Stimulated activated naive CD8-positive, alpha-beta T cell treated with anti-CD3 and anti-CD28 coated beads, Interleukin-15, amount 100 ng/mL, for 72 hours (primary cell): ENCODE measurements around the gene PLEKHJ1.
A peak's percentile ranks its signal among the peaks of the same experiment; 100 is the strongest.
"Not testable (repeated sequence)": the region's sequence is repeated elsewhere in the genome, so short reads cannot be mapped to it uniquely, and the experiment has no call there.

Source experiments
- ATAC-seq: fragments of 150-1000 bp; cut with Tn5 transposase; 2 replicates; pipeline ENCODE4 v1.10.0; 2021; ENCODE audit warnings: mild to moderate bottlenecking, moderate library complexity
- DNase-seq, 2 donors: peaks; one replicate each; pipeline ENCODE4 v3.0.0; 2021 to 2022
- H3K27ac Mint-ChIP-seq, 2 donors: one replicate each; pipeline ENCODE4 v1.8.0; 2022; ENCODE audit warnings: mild to moderate bottlenecking in 2 of 2, mixed read lengths in 2 of 2, moderate library complexity in 2 of 2
- H3K27me3 Mint-ChIP-seq: one replicate; pipeline ENCODE4 v1.8.0; 2022; ENCODE audit warnings: mixed read lengths
- H3K4me1 Mint-ChIP-seq: one replicate; pipeline ENCODE4 v1.8.0; 2022; ENCODE audit warnings: mild to moderate bottlenecking, mixed read lengths
- H3K4me3 Mint-ChIP-seq, 2 donors: one replicate each; pipeline ENCODE4 v1.8.0; 2022; ENCODE audit warnings: mild to moderate bottlenecking in 2 of 2, mixed read lengths in 2 of 2, moderate library complexity in 1 of 2
- H3K9me3 Mint-ChIP-seq, 2 donors: one replicate each; pipeline ENCODE4 v1.8.0; 2022; ENCODE audit warnings: mixed read lengths in 2 of 2

PLEKHJ1 gene, protein sequence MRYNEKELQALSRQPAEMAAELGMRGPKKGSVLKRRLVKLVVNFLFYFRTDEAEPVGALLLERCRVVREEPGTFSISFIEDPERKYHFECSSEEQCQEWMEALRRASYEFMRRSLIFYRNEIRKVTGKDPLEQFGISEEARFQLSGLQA

DNA sequence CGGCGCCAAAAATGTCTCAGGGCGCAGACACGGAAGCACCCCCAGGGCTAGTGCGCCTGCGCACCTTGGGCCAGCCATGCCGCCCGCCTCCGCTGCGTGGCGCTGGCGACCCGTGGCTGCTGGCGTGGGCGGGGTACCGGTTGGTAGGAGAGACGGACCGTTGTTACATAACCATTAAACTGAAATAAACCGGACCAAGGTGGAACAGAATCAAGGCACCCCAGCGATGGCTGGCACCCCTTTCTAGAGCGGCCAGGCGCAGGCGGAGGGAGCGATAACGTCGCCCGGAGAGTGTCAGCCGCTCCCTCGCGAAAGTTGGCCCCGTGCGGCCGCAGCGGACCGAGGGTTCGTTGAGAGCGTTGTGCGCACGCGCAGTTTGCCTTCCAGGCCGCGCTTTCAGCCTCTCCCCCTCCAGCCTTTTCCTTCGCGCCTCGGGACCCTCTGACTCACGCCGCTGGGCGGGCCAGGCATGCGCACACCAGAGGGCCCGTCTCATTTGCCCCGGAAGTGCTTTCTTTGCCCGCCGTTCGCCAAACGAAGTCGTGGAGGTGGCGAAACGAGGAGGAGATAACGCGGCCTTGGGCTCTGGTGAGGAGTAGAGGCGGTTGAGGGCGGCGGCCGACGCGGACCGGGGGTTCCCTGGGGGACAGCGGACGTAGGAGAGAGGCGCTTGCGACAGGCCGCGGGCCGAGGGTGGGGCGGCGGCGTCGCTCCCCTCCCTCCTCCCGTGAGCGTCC, at the start of gene PLEKHJ1, which contains the start of gene SF3A2:
Gene PLEKHJ1 (minus strand): TSS at position 16 of the 737 bp plus-strand sequence. CDS start 81 bp downstream, outside the sequence.
Gene SF3A2 (plus strand): TSS at position 511 of the 737 bp plus-strand sequence. CDS start 6,595 bp downstream, outside the sequence.
- DNase-seq, result peak; percentile 99 to 100
- peak; percentile 89 for ATAC-seq
- H3K9me3 Mint-ChIP-seq, result no peaks in the 10 kb centered on the region
- peak within 1 kb of the TSS; percentile 99 for H3K27ac Mint-ChIP-seq
- H3K27me3 Mint-ChIP-seq, result no peaks in the 10 kb centered on the region
- H3K4me1 Mint-ChIP-seq, result peaks cover 86% of the 10 kb centered on the region
- peak within 1 kb of the TSS; percentile 96 to 99 for H3K4me3 Mint-ChIP-seq

DNA sequence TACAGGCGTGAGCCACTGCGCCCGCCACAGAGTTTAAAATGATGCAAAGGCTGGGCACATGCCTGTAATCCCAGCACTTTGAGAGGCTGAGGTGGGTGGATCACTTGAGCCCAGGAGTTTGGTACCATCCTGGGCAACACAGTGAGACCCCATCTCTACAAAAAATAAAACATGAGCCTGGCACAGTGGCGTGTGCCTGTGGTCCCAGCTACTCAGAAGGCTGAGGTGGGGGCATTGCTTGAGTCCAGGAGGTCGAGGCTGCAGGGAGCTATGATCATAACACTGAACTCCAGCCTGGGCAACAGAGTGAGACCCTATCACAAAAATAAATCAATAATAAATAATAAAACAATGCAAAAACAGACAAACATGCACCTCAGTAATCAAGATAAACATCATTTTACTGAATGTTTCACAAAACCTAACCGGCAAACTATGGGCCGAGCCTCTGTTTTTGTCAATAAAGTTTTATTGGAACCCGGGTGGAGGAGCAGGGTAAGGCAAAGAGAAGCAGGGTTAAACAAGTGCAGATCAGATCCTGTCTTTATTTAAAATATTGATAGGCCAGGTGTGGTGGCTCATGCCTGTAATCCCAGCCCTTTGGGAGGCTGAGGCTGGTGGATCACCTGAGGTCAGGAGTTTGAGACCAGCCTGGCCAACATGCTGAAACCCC, 47.8 kb upstream of the PLEKHJ1 start:
- H3K4me1 Mint-ChIP-seq, result peaks cover 30% of the 10 kb centered on the region
- ATAC-seq, result no peak
- no peak overlapping the region for H3K4me3 Mint-ChIP-seq
- no peak for DNase-seq
- peaks cover 25% of the 10 kb centered on the region for H3K27me3 Mint-ChIP-seq
- H3K27ac Mint-ChIP-seq, result peak overlapping the region in 1 of 2 donors; percentile 27
- no peaks in the 10 kb centered on the region for H3K9me3 Mint-ChIP-seq

DNA sequence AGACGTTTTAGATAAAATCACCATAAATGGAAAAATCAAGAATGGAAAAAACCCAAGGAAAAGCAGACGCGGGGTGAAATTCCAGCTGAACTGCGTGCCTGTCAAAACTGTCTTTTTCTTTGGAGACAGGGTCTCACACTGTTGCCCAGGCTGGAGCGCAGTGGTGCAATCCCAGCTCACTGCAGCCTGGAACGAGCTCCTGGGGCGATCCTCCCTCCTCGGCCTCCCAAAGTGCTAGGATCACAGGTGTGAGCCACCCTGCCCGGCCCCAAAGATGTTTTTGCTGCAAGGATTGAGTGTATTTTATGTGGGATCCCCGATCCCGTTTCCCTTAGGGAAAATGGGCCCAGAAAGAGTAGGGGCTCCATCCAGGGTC, 46.7 kb upstream of the PLEKHJ1 start:
- Mint-ChIP-seq H3K4me3 (peak overlapping the region; percentile 68 to 85), H3K27ac (peak overlapping the region in 1 of 2 donors; percentile 86), H3K4me1 (peaks cover 22% of the 10 kb centered on the region), H3K9me3 (no peaks in the 10 kb centered on the region), H3K27me3 (peaks cover 14% of the 10 kb centered on the region)
- ATAC-seq (no peak), DNase-seq (no peak)

DNA sequence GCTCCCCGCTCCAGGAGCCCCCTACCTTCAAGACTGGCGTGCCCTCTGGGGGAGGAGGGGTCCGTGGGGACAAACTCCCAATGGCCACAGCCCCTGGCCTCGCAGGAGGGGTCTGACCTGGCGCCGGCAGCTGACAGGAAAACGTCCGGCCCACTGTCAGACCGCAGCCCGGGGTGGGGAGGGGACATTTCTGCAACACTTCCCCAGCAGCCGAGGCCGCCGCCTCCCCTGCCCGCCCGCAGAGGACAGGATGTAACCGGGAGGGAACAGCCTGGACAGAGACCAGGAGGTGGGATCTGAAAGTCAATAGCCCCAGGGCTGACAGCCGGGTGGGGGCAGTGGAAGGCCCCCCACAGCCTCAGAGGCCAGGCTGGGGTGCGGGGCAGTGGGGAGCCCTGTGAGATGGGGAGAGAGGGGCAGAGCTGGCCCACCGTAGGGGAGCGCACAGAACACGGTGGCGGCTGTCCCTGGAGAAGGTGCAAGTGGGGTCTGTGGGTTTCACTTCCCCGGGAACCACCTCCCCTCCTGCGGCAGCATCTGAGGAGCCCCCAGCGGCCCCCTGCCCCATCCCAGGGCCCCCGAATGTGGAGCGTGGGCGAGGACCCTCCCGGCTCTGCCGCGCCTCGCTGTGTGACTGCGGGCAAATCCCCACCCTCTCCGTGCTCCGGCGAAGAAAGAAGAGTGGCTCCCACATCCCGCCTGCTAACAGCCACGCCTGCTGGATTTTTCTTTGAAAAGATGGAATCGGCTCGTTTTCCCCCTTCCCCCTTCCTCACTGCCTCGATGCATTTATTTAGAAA, 46.1 kb upstream of the PLEKHJ1 start, which contains the start of gene PEAK3:
Gene PEAK3 (minus strand): TSS at position 114 of the 800 bp plus-strand sequence. CDS start 1,244 bp downstream, outside the sequence.
- peak within 1 kb of the TSS; percentile 68 to 85 for H3K4me3 Mint-ChIP-seq

DNA sequence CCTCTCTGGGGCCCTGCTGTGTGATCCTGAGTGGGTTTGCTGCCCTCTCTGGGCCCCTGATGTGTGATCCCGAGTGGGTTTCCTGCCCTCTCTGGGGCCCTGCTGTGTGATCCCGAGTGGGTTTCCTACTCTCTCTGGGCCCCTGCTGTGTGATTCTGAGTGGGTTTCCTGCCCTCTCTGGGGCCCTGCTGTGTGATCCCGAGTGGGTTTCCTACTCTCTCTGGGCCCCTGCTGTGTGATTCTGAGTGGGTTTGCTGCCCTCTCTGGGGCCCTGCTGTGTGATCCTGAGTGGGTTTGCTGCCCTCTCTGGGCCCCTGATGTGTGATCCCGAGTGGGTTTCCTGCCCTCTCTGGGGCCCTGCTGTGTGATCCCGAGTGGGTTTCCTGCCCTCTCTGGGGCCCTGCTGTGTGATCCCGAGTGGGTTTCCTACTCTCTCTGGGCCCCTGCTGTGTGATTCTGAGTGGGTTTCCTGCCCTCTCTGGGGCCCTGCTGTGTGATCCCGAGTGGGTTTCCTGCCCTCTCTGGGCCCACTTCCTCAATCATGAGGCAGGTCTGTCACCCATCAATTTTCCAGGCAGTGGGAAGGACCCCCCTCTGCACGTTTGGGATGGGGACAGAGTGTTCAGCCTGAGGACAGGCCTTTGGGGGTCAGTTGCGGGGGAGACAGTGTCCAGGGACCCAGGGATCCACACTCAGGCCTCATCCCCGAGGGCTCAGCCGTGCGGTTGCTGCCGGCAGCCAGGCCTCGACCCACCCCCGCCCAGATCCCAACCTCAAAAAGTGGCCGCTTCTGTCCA, 45.3 kb upstream of the PLEKHJ1 start:
- ATAC-seq, H3K9me3 Mint-ChIP-seq, DNase-seq: not testable (repeated sequence)
- Mint-ChIP-seq H3K27me3 (peaks cover 14% of the 10 kb centered on the region), H3K27ac (peak overlapping the region in 1 of 2 donors; percentile 82), H3K4me3 (peak overlapping the region; percentile 48 to 85), H3K4me1 (peaks cover 22% of the 10 kb centered on the region)

More for the DNA sequence above, 46.1 kb upstream of the PLEKHJ1 start, which contains the start of gene PEAK3:
- DNase-seq (peak in 1 of 2 donors; percentile 42), ATAC-seq (peak; percentile 65)
- H3K27ac Mint-ChIP-seq, result peak within 1 kb of the TSS in 1 of 2 donors; percentile 86
- H3K4me1 Mint-ChIP-seq, result peaks cover 22% of the 10 kb centered on the region
- no peaks in the 10 kb centered on the region for H3K9me3 Mint-ChIP-seq
- H3K27me3 Mint-ChIP-seq, result peaks cover 14% of the 10 kb centered on the region

DNA sequence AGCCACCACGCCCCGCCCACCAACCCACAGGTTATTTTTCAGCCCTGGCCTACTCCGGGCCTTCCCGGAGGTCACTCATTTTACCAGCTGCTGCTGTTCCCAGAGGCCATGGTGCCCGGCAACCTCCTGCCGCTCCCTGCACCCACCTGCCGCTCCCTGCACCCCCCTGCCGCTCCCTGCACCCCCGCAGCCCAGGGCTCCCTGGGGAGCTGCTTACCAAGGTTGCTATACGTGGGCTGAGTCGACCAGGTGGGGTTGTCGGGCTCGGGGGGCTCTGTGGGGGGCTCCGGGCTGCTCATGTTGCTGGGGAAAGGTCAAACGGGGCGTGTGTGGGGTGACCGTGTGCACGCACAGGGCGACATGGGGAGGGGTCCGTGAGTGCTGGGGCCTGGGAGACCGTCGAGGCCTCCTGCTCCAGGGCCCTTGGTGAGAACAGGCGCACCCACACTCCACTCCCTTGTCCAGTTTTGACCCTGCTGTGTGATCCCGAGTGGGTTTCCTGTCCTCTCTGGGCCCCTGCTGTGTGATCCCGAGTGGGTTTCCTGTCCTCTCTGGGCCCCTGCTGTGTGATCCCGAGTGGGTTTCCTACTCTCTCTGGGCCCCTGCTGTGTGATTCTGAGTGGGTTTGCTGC, 44.6 kb upstream of the PLEKHJ1 start:
- no peaks in the 10 kb centered on the region for H3K9me3 Mint-ChIP-seq
- peak overlapping the region in 1 of 2 donors; percentile 71 for H3K27ac Mint-ChIP-seq
- DNase-seq, result no peak
- no peak overlapping the region for H3K4me3 Mint-ChIP-seq
- ATAC-seq, result peak; percentile 24
- H3K4me1 Mint-ChIP-seq, result peaks cover 22% of the 10 kb centered on the region
- H3K27me3 Mint-ChIP-seq, result peaks cover 14% of the 10 kb centered on the region

DNA sequence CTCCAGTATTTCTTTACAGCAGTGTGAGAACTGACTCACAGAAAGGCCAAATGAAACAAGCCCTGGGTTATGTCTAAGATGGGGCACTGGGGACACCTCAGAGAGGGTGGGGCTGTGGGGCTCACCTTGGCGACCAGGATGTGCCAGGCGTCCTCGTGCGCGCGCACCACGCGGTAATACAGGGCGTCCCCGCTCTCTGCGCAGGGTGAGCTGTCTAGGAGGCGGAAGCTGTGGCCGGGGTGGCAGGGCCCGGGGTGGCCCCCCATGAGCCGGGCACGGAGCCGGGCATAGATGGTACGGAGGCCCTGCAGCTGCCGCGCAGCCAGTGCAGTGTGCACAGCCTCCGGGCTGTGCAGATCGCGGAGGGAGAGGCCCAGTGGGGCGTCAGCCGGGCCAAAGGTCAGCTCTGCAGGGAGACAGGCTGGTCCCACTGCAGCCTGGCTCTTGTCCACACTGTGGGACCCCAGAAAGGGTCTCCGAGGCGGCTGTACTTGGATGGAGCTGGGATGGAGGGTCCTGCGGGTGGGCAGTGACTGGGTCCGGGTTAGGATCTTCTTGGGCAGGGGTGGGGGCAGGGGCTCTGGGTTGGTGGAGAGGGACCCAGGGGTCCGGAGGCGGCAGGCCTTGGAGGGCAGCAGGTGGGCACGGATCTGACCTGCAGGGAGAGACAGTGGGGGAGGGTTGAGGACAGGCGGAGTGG, 42.5 kb upstream of the PLEKHJ1 start:
- Mint-ChIP-seq H3K27ac (peak overlapping the region in 1 of 2 donors; percentile 65), H3K9me3 (no peaks in the 10 kb centered on the region)

DNA sequence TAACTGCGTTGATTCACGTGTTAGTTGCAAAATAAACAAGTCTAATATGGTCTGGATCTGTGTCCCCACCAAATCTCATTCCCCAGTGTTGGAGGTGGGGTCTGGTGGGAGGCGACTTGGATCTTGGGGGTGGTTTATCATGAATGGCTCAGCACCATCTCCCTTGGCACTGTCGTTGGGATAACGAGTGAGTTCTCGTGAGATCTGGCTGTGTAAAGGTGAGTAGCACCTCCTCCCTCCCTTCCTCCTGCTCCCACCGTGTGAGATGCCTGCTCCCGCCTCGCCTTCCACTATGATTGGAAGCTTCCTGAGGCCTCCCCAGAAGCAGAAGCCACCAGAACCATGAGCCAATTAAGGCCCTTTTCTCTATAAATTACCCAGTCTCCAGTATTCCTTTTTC, 41.0 kb upstream of the PLEKHJ1 start:
- no peak for DNase-seq
- peaks cover 43% of the 10 kb centered on the region for H3K4me1 Mint-ChIP-seq
- peaks cover 4% of the 10 kb centered on the region for H3K27me3 Mint-ChIP-seq
- H3K27ac Mint-ChIP-seq, result peak overlapping the region in 1 of 2 donors; percentile 98
- no peaks in the 10 kb centered on the region for H3K9me3 Mint-ChIP-seq
- ATAC-seq, result no peak
- no peak overlapping the region for H3K4me3 Mint-ChIP-seq

More for the DNA sequence above, 42.5 kb upstream of the PLEKHJ1 start:
- peak overlapping the region in 1 of 2 donors; percentile 3 for H3K4me3 Mint-ChIP-seq
- peaks cover 39% of the 10 kb centered on the region for H3K4me1 Mint-ChIP-seq
- DNase-seq, result no peak
- peaks cover 14% of the 10 kb centered on the region for H3K27me3 Mint-ChIP-seq
- no peak for ATAC-seq

DNA sequence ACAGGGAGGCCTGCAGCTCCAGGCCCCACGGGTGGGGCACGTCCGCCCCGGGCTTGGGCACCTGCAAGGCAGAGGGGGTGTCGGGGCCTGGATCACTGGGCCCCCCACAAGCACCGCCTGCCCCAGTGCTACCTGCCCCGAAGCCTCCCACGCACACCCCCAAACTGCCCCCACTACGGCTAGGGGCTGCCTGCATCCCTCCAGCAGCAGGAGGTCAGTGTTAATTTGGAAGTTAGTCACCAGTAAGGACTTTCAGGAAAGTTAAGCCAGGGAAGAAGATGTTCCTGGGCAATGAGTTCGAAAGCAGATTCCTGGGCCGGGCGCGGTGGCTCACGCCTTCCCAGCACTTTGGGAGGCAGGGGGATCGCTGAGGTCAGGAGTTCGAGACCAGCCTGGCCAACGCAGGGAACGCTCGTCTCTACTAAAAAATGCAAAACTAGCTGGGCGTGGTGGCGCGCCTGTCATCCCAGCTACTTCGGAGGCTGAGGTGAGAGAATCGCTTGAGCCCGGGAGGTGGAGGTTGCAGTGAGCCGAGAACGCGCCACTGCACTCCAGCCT, 40.4 kb upstream of the PLEKHJ1 start:
- no peak for DNase-seq
- H3K27me3 Mint-ChIP-seq, result no peaks in the 10 kb centered on the region
- ATAC-seq, result no peak
- H3K27ac Mint-ChIP-seq, result peak overlapping the region in 1 of 2 donors; percentile 98
- H3K9me3 Mint-ChIP-seq, result no peaks in the 10 kb centered on the region
- peak overlapping the region in 1 of 2 donors; percentile 8 for H3K4me3 Mint-ChIP-seq
- peaks cover 44% of the 10 kb centered on the region for H3K4me1 Mint-ChIP-seq

DNA sequence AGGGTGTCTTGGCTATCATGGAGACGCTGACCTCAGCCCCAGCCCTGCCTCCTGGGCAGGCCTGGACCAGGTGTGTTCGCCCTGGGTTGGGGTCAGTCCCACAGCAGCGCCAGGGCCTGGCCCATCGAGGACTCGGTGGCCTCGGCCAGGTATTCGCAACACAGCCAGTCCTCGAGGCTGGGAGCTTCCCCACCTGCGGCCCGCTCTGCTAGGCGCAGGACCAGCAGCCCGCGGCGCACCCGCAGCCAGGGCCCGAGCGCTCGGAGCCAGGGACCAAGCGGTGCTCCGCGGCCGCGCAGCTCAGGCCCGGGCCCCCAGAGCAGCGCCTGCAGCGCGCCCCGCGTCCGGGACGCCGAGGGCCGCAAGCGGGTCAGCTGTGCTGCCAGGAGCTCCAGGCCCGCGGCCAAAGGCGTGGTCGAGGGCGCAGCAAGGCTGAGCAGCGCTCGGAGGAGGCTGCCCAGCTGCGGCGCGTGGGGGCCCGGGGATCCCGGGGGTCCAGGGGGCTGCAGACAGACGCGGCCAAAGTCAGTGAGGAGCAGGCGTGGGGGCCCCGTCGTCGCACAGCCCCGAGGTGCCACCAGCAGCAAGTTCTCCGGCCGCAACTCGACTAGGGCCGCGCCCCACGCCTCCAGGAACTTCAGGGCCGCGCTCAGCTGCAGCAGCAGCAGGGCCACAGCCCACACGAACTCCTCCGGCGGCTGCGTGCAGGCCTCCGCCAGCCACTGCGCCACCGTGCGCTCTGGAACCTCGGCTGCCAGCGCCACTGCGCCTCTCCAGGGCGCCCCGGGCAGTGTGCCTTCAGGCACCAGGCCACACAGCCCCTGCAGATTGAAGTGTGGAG, 39.7 kb upstream of the PLEKHJ1 start:
- ATAC-seq, result no peak
- H3K4me3 Mint-ChIP-seq, result no peak overlapping the region
- H3K9me3 Mint-ChIP-seq, result no peaks in the 10 kb centered on the region
- peaks cover 46% of the 10 kb centered on the region for H3K4me1 Mint-ChIP-seq
- no peaks in the 10 kb centered on the region for H3K27me3 Mint-ChIP-seq
- DNase-seq, result no peak
- H3K27ac Mint-ChIP-seq, result peak overlapping the region in 1 of 2 donors; percentile 98

DNA sequence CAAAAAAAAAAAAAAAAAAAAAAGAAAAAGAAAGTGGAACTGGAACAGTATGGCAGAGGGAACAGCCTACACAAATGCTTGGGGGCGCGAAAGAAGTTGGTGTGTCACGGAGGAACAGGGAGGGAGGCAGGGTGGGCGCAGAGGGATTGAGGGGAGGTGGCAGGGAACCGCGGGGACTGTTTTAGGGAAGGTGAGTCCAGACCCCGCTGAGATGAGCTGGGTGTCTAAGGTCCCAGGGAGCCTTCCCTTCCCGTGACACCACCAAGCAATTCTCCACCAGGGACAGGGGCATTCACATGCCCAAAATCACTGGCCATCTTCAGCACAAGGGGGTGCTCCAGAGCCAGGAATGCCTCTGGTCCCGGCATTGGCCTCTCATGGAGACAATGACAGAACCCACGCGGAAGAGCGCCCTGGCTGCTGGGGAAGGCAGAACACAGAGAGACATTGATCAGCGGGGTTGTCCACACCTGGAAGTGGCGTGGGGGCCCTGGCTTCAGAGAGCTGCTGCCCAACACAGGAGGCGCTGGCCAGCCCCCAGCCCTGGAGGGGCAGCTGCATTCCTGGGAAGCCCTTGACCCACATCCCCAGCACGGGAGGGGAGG, 38.9 kb upstream of the PLEKHJ1 start:
- Mint-ChIP-seq H3K27ac (peak overlapping the region in 1 of 2 donors; percentile 99), H3K9me3 (no peaks in the 10 kb centered on the region), H3K4me3 (peak overlapping the region in 1 of 2 donors; percentile 50), H3K27me3 (no peaks in the 10 kb centered on the region), H3K4me1 (peaks cover 46% of the 10 kb centered on the region)
- DNase-seq (peak; percentile 15 to 49), ATAC-seq (no peak)

DNA sequence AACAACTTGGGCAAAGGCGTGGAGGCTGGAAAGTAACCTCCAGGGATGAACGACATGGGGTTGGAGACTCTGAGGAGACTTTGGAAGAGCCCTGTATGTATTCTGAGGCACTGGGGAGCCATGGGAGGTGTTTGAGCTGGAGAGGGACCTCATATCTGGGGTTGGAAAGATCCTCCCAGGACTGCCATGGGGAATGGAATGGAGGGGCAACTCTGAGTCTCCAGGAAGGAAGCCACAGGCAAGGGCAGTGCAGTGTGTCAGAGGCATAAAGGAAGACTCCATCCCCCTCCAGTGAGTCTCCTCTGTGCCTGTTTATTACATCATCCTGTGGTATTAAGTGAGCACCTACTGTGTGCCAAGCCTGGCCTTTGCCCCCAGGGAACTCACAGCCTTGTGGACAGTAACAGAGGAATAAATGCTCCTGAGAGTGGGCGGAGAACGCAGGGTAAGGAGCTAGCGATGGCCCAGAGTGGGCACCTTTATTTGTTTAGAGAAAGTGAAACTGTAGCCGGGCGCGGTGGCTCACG, 38.1 kb upstream of the PLEKHJ1 start:
- H3K4me3 Mint-ChIP-seq, result peak overlapping the region; percentile 84 to 90
- peak overlapping the region; percentile 49 to 99 for H3K27ac Mint-ChIP-seq
- H3K27me3 Mint-ChIP-seq, result no peaks in the 10 kb centered on the region
- peaks cover 46% of the 10 kb centered on the region for H3K4me1 Mint-ChIP-seq
- DNase-seq (peak in 1 of 2 donors; percentile 7), ATAC-seq (no peak)
- no peaks in the 10 kb centered on the region for H3K9me3 Mint-ChIP-seq
